Measurements from ENCODE around the gene BLTP3A.

Gene BLTP3A

GRCh38 chr6:34836008-34836407, 44.1 kb downstream of the BLTP3A start:
- DNase-seq, result no peak

GRCh38 chr6:34836451-34836850, 44.6 kb downstream of the BLTP3A start:
- no peak for DNase-seq

- no peak for DNase-seq
These were observed 45.6 kb downstream of the BLTP3A start for GRCh38 chr6:34837528-34837927.

- DNase-seq, result no peak
These were observed 47.9 kb downstream of the BLTP3A start for GRCh38 chr6:34839666-34840352.

Data from effector CD4-positive, alpha-beta T cell (primary cell).